Dermis microvascular lymphatic vessel endothelial cell (primary cell): ENCODE data around the gene SAMD4B. TPM values are rescaled to one million over a fixed set of nuclear protein-coding genes. Genes with fewer than 3 reads are reported as not detected.
"Not testable (repeated sequence)": the region's sequence is repeated elsewhere in the genome, so short reads cannot be mapped to it uniquely, and the experiment has no call there.

ENCODE experiments used
- DNase-seq, 2 donors: peaks; one replicate each; pipeline versions ENCODE4 v3.0.0 to v3.0.0-alpha.2; 2010; ENCODE audit warnings: low read depth in 2 of 2
- total RNA-seq: library from RNA; depleted of rRNA; stranded (reverse); fragments of >200 nt; gene quantifications from 2 replicates; pipeline ENCODE4 v1.2.1, GENCODE V29; 2014

The SAMD4B gene, protein sequence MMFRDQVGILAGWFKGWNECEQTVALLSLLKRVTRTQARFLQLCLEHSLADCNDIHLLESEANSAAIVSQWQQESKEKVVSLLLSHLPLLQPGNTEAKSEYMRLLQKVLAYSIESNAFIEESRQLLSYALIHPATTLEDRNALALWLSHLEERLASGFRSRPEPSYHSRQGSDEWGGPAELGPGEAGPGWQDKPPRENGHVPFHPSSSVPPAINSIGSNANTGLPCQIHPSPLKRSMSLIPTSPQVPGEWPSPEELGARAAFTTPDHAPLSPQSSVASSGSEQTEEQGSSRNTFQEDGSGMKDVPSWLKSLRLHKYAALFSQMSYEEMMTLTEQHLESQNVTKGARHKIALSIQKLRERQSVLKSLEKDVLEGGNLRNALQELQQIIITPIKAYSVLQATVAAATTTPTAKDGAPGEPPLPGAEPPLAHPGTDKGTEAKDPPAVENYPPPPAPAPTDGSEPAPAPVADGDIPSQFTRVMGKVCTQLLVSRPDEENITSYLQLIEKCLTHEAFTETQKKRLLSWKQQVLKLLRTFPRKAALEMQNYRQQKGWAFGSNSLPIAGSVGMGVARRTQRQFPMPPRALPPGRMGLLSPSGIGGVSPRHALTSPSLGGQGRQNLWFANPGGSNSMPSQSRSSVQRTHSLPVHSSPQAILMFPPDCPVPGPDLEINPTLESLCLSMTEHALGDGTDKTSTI
- 19.8 and 31.2 TPM in 2 replicates for total RNA-seq

DNA sequence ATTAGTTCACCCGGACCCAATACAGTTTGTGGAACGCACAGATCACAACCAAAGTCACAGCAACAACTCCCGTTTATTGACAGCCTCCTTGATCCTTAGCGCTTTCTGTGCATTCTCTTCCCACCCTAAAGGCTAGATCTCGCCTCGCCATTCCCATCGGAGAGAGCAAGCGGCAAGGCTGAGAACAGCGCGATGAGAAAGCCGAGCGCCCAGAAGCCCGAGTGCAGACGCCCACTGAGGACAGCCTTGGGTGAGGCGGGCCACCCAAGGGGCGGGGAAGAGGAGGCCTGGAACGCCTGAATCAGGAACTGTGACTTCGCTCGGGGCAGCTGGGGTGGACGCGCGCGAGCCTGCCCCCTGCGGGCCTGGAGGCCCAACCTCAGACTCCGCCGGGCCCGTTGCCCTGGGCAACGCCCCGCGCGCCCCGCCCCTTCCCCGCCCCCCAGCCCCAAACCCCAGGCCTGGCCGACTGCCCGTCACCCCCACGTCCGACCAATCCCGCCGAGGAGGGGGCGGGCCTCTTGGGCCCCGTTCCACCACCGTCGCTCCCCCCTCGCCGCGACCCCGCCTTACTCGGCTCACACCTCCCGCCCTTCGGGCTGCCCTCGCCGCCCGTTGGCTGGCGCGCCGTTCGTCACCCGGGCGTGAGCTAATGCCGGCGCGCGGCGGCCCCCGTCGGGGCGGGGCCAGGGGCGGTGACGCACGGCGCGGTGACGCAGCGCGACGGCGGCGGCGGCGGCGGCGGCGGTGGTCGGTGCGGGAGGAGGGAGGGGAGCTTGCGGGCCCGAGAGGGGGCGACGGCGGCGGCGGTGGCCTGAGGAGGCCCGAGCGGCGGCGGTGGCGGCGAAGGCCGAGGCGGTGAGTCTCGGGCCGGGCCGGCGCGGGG, at the start of gene SAMD4B:
TSS of gene SAMD4B (plus strand) at position 703 of the 886 bp plus-strand sequence. CDS start 14,473 bp downstream, outside the sequence.
- DNase-seq, result peak; percentile 93 to 99

DNA sequence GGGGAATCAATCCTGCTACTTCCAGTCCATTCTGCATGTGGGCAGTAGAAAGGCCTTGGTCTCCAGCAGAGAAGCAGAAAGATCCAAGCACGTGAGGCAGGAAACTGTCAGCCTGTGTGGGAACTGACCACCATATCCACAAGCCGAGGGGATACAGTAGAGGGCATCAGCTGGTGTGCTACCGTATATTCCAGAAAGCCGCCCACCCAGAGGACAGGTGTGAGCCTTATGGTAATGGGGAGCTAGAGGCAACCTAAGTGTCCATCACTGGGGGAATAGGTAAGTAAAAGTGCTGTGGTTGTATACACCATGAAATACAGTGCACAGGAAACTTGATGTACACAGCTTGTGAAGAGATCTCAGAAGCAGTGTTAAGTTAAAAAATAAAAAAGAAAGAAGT, 48.8 kb upstream of the SAMD4B start:
- DNase-seq, result no peak

DNA sequence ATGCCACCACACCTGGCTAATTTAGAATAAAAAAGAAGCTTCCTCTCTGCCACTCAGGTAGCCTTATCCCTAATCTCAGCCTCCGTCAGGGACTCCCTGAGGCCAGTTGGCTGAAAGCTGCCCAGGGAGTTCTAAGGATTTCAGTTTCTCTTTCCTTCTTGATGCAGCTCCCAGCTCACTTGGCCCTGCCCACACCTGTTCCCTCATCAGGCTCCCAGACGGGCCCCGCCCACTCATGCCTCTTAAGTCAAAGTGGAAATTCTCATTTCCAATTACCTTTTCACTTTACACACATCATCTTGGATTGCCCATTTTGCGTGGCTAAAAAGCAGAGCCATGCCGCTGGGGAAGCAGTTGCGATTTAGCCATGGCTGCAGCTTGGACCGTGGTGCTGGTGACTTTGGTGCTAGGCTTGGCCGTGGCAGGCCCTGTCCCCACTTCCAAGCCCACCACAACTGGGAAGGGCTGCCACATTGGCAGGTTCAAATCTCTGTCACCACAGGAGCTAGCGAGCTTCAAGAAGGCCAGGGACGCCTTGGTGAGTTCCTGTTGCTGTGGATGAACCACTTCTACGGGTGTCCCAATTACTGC, 46.1 kb upstream of the SAMD4B start, which contains the start of gene IFNL1:
TSS of gene IFNL1 (plus strand) at position 353 of the 591 bp plus-strand sequence. CDS start at position 368, 15 bp downstream.
- DNase-seq, result no peak

DNA sequence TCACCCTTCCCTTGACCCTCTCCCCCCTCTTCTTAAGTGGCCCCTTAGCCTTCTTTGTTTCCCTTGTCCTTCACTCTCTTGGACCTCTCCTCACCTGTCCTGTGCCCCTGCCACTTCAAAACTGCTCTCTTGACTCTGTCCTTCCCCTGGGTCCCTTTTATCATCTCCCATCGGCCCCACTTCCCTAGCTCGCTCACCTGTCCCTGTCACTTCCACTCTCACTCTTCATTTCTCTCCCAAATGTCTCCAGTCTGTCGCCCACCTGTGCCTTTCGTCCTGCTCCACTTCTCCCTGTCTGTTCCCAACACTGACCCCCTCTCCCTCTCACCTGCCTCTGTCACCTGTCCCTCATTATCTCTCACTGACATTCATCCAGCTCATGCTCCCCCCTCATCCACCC, 45.3 kb upstream of the SAMD4B start:
- DNase-seq, result no peak

DNA sequence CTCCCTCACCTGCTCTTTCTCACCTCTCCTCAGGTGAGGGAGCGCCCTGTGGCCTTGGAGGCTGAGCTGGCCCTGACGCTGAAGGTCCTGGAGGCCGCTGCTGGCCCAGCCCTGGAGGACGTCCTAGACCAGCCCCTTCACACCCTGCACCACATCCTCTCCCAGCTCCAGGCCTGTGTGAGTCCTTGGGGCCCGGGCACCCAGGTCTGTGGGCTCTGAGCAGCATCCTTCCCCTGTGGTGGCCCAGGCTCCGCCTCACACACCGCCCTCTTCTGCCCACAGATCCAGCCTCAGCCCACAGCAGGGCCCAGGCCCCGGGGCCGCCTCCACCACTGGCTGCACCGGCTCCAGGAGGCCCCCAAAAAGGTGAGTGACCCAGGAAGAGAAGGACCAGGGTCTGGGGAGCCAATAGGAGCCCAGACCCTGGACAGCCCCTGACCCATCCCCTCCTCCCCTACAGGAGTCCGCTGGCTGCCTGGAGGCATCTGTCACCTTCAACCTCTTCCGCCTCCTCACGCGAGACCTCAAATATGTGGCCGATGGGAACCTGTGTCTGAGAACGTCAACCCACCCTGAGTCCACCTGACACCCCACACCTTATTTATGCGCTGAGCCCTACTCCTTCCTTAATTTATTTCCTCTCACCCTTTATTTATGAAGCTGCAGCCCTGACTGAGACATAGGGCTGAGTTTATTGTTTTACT, 44.1 kb upstream of the SAMD4B start:
- no peak for DNase-seq

DNA sequence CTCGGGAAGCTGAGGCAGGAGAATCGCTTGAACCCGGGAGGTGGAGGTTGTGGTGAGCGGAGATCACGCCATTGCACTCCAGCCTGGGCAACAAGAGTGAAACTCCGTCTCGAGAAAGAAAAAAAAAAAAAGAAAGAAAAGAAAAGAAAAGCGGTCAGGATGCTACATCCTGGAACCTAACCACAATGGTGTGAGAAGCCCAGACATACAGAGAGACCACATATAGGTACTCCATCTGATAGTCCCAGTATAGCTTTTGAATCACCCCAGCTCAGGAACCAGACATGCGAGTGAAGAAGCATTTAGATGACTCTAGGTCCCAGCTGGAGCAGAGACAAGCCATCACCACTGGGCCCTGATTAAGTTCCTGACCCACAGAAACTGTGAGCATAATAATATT, 42.8 kb upstream of the SAMD4B start:
- no peak for DNase-seq

DNA sequence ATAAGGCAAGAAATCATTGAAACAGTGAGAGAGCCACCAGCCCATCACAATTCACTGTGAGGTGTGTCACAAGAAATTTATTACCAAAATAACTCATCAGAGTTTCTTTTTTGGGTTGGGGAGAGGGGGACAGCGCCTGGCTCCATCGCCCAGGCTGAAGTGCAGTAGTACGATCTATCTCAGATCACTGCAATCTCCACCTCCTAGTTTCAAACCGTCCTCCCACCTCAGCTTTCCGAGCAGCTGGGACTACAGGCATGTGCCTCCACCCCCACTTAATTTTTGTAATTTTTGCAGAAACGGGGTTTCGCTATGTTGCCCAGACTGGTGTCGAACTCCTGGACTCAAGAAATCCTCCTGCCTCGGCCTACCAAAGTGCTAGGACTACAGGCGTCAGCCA, 42.4 kb upstream of the SAMD4B start:
- no peak for DNase-seq

DNA sequence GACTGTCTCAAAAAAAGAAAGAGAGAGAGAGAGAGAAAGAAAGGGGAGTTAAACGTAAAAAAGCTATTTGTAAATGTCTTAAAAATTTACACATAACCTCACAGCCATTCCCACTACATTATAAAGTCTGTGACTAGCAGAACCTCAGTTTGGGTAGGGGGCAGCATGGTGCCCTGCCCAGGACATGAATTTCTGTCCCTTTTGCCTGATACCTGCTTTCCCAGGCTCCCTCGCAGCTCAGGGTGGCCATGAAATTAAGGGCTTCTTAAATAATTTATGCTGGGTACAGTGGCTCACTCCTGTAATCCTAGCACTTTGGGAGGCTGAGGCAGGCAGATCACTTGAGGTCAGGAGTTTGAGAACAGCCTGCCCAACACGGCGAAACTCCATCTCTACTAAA, 41.2 kb upstream of the SAMD4B start:
- DNase-seq, result no peak

DNA sequence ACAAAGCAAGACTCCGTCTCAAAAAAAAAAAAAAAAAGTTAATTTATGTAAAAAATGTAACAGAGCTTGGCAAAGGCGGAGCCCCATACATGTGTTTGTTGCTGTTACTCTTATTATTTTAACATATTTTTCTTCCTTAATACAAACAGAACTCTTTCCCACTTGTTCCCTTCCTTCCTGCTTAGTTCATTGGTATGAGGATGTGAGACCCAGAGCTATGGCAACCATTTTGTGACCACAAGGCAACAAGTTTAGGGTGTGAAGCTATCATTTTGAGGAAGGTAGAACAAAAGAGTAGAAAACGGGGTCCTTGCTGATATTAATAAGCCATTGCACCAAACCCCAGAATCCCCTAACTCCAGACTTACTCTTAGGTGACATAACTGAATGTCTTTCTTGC, 40.7 kb upstream of the SAMD4B start:
- no peak for DNase-seq

DNA sequence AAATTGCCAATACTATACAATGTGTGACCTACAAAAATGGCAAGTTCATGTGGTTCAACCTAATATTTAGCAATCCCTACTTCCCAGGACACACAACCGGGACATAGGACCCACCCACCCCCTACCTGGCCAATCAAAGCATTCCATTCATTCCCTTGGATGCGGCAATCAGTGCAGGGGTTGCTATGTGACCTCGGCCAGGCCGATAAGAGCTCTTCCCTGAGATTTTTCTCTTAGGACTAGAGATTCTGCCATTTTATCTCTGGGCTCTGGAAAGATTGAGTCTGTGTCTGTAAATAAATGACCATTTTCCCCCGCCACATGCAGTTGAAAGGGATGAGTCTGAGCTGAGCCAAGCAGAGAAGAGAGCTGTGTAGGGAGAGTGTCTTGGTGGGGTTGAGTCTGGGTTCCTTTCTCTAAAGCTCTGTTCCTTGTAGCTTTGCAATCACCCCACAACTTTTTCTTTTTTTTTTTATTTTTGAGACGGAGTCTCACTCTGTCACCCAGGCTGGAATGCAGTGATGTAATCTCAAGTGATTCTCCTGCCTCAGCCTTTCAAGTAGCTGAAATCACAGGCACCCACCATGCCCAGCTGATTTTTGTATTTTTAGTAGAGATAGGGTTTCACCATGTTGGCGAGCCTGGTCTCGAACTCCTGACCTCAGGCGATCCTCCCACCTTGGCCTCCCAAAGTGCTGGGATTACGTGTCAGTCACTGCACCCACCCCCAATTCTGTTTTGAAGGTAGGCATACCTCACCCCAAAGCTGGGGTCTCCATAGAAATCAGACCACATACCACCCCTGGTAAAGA, 38.6 kb upstream of the SAMD4B start:
- DNase-seq, result no peak

DNA sequence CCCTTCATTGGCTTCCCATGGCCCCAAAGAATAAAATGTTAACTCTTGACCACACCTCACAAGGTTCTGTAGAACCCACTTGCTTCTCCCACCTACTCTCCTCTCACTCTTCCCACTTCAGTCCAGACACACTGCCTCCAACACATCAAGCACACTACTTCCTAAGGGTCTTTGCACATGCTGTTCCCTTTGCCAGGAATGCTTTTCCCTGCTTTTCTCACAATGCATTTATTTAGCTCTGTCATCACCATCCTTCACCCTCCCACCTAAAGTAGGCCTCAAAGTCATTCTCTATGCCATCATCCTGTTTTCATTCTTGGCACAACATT, 38.1 kb upstream of the SAMD4B start:
- no peak for DNase-seq

DNA sequence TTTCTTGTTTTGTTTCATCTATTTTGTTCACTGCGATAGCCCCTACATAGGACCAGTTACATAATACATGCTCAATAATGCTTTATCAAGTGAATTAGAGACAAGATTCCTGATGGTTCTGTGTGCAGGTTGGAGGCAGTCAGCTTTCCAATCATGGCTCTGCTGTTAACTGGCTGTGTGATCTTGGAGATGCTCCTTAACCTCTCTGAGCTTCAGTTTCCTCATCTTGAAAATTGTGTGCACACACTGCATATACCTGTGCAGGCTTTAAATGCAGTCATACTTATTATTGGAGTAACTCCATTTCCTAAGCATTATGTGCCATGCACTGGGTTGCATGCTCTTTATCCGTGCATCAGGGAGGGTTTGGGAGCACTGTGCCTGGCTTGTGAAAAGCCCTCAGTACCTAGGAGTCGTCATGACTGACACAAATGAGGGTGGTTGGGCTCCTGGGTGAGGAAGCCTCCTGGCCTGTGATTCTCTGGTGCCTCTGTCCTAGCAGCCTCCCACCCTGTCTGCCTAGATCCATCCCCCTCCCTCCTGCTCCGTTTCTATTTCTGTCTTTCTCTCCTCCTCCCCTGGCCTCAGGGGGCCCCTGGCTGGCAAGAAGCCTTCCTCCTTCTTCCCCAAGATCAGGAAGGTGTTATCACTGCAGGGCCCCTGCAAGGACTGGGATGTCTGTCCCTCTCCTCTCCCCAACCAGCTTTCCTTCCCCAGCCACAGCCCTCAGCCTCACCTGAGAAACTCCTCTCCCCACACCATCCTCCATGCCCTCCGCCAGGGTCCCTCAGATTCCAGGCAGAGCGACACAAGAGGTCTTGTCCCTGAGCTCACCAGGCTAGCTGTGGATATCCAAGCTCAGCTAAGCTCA, 37.3 kb upstream of the SAMD4B start:
- no peak for DNase-seq

DNA sequence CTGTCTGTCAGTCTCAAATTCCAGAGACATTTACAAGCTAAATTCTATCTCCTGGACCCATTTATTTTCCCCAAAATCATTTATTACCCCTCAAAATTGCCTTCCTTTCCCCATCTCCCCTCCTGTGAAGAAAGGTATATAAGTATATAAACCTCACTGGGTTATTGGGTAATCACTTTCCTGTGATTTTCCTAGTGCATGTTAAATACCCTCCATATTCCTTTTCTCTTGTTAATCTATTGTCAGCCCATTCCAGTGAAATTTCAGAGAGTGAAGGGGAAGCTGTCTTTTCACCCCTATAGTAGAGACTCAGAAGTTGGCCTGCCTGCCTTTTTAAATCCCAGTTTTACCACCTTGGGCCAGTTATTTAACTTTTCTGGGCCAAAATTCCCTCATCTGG, 36.1 kb upstream of the SAMD4B start:
- DNase-seq, result no peak

DNA sequence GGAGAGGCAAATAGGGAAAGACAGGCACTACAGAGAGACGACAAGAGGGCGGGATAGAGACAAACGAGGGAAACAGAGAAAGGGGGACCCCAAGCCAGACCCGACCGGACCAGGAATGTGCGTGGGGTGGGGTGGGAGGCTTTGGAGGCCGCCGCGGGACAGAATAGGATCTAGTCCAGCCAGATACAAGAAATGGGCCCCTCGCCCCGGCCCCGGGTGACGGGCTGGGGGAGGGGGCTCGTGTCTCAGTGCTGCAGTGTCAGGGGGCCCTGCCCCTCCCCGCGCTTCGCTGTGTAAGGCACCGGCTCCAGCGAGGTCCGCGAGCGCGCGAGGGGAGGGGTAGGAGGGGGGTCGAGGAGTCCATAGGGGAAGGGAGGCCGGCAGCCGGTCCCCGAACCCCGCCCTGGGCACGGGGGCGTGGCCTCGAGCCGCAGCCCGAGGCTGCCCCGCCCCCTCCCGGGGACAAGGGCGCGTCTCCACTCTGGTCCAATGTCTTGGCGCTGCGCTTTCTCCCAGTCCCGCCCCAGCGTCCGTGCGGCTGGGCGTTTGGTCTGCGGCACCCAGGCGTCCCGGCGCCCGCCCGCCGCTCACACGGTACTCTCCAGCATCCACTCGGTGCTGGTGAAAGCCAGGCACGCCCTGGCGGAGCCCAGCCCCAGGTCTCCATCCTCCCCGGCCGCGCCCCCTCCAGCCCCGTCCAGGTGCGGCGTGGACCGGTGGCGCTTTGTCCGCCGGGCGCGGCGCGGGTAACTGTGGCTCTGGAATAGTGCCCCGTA, 35.0 kb upstream of the SAMD4B start:
- no peak for DNase-seq

DNA sequence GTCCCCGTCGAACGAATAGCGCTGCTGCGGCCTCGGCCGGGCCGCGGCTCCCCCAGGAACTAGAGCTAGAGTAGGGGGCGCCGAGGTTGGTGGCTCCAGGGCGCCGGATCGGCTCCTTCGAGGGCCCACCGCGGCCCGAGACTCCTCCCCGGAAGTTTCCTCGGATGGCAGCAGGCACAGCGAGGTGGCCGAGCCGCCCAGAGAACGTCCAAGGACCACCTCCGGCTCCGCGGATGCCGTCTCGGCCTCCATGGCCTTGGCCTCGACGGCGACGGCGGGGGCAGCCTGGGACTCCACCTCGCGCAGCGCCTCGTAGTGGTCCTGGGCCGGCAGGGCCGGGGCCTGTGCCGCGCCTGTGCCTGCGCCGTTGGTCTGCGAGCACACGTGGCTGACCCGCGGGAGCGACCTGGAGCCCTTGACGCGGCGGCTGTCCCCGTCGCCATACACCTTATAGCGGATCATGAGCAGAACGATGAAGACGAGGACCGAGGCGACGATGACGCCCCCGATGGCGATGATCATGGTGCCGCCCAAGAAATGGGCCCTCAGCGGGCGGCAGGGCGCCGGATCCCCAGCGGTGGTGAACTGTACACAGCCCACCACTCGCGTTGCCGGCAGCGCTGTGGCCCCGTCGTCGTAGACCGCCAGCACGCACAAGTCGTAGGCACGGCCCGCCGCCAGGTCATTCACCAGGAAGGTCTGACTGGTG, 34.2 kb upstream of the SAMD4B start:
- no peak for DNase-seq

DNA sequence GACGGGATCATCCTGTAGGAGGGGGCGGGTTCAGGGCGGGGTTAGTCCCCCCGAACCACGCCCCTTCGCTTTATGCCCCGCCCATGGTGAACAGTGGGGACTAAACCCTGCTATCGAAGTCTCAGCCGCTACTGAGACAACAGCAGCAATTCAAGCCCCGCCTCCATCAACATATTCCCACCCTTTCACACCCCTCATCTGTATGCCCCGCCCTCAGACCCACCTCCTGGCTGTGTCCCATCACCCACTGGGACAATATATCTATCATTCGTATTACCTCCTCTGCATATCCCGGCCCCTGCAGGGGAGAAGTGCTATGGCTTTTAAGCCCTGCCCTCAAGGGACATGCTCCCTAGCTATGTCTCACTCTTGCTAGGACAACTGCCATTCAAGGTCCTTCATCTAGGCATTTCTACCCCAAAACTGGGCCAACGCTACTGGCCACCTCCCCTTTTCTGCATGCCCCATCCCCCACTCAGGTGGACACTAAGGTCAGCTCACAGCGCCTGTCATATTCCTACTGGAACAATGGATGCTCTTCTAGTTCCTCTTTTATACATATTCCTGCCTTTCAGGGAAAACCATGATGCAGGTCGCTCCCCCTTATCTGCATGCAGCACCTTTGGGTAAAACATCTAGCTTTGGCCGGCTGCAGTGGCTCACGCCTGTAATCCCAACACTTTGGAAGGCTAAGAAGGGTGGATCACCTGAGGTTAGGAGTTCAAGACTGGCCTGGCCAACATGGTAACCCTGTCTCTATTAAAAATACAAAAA, 33.5 kb upstream of the SAMD4B start:
- peak in 1 of 2 donors; percentile 51 for DNase-seq

DNA sequence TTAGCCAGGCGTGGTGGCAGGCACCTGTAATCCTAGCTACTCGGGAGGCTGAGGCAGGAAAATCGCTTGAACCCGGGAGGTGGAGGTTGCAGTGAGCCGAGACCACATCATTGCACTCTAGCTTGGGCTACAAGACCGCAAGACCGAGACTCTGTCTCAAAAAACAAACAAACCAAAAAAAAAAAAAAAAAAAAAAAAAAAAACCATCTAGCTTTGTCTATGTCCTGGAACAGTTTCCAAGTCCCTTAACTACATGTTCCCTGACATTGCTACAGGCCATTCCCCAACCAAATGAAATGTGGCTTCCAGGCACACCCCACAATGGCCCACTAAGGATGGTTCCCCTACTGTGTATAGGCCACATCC, 32.9 kb upstream of the SAMD4B start:
- DNase-seq, result not testable (repeated sequence)
